M059J (cell line): ENCODE measurements around the gene TLE4. TPM values are rescaled to one million over a fixed set of nuclear protein-coding genes. Genes with fewer than 3 reads are reported as not detected.
"Not testable (repeated sequence)": the region's sequence is repeated elsewhere in the genome, so short reads cannot be mapped to it uniquely, and the experiment has no call there.

ENCODE experiments used
- DNase-seq: peaks from one replicate; pipeline ENCODE4 v3.0.0-alpha.2; 2012; ENCODE audit warnings: low read depth
- total RNA-seq: library from RNA; depleted of rRNA; stranded (reverse); fragments of >200 nt; shearing (Covaris generic); gene quantifications from 2 replicates; pipeline ENCODE4 v1.2.3, GENCODE V29; 2014

The TLE4 gene
- total RNA-seq, 1 experiment from 2014 or later: 307 TPM

DNA sequence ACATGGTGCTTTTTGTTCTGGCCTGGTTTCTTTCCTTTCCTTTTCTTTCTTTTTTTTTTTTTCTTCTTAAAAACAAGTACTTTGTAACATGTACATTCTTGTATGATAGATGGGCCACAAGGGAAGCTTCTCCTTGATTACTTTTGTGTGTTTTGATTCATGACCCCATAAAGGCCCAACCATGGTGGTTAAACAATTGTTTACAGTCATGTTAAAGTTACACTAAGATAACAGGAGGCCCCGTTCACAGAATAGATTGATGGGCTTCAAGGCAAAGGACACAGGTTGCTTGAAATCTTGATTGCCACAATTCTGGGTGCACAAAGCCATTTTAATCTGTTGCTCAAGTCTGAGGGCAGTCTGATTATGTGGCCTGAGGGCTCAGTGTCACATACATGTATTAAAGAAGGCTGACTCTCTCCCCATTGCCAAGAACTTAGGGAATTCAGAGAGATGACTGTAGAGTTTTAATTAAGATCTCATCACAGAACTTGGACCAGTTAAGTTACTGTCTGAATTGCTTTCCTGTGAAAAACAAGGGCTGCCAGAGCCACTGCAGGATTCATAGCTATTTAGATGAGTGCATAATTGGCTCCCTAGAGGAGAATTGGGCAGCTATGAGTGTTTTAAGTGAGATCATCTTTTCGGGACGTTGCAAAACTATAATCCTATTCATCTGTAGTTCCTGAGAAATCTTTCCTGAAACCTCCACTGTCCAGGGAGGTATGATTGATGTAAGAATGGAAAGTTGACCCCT, 163.4 kb downstream of the TLE4 start:
- DNase-seq: peak; percentile 52

DNA sequence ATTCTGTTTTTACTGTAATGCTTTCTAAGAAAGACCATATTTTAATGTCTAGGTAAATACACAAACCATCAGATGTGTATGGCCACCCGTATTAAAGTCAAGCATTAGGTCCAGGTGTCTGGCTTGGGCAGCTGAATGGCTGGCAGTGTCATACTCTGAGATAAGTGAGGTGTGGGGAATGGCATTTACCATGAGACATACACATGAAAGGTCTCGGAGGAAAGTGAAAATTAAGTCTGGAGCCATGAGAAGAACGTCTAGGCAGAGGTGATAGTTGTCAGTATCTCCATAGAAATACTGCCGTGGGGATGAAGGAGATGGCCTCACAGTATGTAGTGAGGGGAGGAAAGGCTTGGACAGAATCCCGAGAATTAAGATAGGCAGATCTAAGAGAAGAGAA, 164.3 kb downstream of the TLE4 start:
- DNase-seq: no peak

DNA sequence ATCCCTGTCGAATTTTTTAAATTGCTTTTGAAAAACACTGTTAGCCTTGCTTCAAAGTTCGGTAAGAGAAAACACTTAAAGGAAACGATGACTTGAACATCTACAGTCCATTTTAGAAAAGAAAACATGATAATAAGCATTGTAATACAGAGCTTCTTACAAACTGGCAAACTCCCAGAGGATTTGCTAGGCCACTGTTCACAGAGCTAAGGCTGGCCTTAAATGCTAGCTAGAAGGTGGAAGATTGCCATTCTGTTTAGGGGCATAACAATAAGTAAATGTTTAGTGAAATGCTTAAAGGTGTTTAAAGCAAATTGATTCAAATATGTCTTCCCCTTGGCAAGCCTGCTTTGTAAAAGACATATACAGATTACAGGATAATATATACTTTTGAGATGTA, 169.6 kb downstream of the TLE4 start:
- no peak for DNase-seq

DNA sequence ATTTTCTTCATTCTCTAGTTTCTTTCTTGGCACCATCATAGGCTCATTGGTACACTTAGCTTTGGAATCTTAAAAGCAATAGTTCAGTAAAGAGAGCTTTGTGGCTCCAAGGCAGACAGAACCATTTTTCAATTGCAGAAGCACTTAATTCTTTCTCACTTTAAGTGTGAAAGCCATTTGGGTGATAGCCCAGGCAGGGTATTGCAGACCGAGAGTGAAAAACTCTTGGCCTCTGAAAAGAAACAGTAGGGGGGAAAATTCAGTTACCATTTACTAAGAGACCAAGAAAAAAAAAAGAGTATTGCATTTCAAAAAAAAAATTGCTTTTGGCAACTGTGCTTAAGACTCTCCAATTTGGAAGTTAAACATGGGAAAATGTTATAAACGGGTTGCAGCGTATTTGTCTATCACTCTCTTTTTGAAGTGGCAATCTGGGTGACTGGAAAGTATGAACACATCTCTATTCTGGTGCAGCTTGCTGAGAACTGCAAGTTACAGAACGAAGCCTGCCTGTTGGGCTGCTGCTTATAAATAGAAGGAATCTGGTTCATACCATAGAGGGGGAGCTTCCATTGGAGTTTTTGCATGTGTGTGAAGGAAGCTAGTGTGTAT, 170.5 kb downstream of the TLE4 start:
- no peak for DNase-seq

DNA sequence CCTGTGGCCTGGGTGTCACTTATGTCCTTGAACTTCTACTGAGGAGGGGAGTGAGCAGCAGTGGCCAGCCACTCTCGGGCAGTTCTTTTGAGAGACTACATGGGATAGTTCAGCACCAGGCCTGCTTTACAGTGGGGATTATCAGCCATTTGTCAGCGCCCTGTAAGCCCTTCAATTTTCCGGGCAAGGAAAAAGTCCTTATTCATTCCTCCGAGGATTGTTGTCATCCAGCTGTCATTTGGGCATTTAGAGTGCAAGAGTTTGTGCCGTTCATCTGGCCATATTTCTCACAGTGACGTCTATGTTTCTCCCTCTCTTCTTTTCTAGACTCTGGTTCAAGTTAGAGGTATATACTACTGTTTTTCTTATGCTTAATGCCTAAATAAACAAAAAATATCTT, 172.8 kb downstream of the TLE4 start:
- no peak for DNase-seq

DNA sequence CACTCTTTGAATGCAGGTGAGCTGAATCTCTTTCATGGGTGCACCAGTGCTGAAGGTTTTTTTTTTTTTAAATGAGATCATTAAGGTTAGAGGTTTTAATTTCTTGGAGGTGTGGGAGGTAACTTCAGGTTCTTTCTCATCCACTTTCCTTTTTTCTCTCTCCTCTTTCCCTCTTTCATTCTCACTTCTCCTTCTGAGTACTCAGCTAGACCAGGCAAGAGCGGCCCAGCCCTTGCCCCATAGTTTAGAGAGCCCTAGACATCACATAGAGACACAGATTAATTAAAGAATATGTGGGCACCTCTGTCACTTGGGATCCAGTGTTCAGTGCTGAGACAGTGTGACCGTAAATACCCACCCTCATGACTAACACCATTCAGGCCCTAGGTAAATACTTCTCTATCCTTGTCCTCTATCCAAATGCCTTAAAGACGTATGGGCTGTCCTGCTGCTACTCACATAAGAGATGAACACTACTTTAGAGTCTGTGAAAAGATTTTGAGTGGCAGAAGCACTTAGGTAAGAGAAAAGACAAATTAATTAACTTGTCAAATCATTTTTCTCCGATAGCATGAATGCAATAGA, 174.1 kb downstream of the TLE4 start:
- DNase-seq: no peak

DNA sequence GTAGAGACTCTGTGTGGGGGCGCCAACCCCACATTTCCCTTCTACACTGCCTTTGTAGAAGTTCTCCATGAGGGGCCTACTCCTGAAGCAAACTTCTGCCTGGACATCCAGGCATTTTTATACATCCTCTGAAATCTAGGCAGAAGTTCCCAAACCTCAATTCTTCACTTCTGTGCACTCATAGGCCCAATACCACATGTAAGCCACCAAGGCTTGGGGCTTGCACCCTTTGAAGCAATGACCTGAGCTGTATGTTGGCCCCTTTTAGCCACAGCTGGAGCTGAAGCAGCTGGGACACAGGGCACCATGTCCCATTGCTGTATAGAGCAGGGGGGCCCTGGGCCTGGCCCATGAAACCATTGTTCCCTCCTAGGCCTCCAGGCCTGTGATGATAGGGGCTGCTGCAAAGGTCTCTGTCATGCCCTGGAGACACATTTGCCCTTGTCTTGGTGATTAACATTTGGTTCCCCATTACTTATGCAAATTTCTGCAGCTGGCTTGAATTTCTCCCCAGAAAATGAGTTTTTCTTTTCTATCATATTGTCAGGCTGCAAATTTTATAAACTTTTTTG, 180.2 kb downstream of the TLE4 start:
- not testable (repeated sequence) for DNase-seq

DNA sequence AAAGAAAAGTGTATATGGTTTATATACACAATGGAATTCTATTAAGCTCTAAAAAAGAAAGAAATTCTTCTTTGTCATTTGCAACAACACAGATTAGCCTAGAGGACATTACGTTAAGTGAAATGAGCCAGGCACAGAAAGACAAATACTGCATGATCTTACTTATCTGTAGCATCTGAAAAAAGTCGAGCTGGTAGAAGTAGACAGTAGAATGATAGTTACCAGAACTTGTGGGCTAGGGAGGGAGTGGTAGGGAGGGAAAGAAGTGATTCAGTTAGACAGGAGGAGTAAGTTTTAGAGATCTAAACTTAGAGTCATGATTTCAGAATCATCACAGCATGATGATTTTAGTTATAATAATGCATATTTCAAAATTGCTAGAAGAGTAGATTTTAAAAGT, 184.6 kb downstream of the TLE4 start:
- no peak for DNase-seq

DNA sequence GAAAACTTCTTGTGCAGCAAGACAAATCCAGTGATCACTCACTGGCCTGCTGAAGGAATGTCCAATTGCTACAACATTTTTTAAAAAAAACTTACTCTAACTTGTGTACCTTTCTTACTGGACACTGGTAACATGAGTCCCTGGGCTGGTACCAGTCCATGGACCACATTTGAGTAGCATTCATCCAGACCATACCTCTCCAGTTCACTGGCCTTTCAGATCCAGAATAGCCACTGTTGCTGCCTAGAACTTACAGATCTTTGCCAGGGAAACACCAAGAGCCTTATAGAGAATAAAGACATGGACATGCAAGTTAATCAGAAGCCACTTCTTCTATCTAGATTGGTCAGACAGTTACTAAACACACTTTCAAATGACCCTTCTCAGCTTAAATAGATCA, 185.3 kb downstream of the TLE4 start:
- DNase-seq: no peak

DNA sequence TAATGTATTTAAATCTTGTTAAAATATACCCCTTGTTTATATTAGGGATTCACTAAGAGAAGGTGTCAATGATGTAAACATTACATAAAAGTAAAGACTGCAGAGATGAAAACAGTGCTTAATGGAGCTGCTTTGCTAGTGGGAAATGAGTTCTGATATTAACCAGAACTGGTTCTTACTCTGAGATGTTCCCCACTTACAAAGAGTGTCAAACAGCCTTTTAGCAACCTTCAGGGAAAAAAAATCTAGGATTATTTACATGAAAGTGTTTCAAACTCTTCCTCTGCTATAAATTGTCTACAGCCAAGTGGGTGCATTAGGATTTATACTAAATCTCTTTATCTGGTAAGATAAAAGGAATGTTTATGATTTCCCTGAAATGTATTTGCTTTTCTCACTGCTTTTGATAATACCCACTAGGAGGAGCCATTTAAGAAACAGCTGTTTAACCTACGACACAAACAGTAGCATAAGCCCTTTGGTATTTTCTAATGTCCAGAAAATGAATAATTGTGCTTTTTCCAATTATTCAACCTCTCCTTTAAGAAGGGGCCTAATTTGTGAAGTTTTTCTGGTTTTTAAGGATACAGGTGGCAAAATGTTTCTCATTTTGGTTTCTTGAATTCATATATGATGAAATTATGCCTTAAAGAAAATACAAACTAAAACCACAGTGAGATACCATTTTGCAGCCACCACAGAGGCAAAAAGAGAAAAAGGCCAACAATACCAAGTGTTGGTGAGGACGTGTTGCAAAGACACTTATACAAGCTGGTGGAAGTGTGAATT, 186.3 kb downstream of the TLE4 start:
- no peak for DNase-seq

DNA sequence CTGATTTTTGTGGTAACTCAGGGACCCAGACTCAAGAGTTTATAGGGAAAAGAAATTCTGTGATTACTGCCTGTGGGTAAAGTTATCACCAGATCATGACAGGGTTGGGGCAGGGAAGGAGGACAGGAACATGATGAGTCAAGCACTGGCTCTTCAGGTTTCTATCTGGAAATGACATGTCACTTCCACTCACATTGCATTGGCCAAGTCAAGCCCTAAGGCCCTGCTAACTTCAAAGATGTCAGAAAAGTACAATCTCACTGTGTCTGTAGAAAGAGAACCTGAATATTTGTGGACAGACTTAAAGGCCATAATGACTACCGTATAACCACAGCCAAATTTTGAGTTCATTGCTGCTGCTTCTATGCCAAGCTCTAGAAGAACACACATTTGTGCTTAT, 187.7 kb downstream of the TLE4 start:
- peak; percentile 89 for DNase-seq

DNA sequence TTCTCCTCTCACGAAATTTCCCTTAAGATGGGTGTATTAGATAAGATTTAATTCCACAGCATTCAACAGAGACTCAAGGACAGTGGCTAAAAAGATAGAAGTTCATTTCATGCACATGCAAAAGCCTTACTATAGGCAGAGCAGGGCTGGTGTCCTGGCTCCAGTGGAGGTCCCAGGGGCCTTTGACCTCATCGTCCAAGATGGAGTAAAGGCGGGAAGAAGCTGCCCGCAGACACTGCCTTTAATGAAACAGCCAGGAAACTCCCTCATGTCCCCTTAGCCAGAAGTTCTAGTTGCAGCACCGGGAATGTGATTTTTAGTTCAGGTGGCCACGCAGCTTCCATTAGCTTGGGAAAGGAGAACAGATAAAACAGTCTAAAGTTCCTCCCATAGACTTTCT, 190.3 kb downstream of the TLE4 start:
- DNase-seq: no peak

DNA sequence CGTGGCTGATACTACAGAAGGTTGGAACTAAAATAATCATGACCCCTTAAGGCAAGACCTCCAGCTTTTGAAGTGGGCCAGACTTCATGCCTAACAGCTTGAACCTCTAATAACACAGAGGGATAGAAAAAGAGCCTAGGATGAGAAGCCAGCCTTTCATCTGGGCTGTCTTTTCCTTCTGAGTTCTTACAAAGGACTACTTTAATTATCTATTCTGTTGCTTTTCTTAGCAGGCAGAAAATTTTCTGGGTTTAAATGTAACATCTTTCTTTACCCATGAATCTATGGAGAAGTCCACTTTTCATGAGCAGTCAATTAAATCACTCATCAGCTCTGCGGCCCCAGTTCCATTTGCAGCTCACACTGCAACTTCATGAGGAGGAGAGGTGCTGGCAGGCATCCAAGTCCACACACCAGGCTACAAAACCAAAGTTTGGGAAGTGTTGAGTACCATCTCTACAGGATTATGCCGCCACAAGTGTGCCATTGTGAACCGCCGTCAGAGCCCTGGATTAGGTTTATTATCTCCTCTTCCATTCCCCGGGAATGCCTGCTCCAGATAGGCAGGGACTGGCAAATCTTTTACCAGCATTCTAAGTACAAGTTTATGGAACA, 192.0 kb downstream of the TLE4 start:
- DNase-seq: peak; percentile 42

DNA sequence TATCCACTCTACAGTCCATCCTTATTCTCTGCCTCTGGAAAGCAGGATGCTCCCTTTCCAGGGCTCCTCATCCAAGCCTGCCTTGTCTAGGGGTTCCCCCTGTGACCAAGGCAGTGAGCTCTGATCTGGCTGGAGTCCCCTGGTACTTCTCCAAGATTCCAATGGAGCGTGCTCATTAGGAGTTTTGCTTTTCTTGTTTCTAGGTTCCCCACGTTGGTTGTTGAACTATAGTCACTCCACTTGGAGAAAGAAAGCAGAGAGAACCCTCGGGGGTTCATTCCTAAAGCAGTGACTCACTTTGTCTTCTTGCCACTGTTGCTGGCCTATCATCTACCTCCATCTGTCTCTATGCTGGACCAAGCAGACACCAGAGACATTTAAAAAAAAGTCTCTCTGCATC, 192.6 kb downstream of the TLE4 start:
- peak; percentile 100 for DNase-seq

DNA sequence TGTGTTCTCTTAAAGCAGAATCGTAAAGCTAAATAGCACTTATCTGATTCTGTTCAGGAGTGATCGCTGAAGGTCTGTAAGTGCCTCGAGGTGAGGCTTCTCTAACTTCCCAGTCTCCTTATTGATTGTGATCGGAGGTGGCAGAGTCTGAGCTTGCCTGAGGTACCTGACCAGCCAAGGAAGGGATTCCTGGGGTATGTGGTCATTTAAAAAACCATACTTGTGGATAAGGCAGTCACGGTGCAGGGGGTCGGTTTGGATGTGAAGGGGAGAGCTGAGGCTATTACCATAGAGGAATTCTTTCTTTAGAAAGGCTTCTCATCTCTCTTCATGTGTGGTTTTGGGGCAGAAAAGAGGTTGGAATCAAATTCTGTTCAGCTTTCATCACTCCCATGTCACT, 193.7 kb downstream of the TLE4 start:
- DNase-seq: peak; percentile 40

DNA sequence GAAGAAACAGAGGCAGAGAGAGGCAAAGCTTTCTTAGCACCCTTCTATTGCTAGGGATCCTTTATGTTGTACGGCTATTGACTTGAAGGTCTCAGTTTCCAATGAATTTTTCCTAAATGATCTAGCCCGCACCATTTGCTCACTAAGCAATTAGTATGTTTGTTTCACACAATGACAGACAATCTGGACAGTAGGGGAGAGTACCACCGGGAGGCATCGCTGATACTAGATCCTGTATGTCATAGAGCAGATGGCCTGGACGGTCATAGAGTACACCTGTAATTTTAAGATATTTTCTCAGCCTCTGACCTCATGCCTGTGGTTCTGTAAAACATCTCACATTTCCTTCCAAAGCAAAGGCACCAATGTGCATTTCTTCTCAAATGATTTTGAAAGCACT, 194.3 kb downstream of the TLE4 start:
- DNase-seq: no peak

DNA sequence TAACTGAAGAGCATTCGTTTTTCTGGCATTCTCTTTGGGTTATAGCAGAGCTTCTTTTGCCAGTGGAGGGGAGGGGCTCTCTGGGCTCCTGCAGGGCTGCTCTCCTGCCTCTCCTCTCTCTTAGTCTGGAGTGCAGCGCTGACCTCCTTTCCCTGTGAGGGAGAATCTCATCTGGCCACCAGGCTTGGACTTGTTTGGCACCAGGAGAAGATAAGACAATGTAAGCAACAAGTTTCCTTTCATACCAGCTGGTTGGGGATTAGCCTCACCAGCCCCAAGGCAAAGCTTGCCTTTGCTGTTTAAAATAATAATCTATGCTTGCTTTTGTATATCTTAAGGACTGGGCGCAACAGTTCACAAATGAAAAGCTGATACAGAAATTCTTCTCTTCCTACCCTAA, 196.4 kb downstream of the TLE4 start:
- DNase-seq: no peak

DNA sequence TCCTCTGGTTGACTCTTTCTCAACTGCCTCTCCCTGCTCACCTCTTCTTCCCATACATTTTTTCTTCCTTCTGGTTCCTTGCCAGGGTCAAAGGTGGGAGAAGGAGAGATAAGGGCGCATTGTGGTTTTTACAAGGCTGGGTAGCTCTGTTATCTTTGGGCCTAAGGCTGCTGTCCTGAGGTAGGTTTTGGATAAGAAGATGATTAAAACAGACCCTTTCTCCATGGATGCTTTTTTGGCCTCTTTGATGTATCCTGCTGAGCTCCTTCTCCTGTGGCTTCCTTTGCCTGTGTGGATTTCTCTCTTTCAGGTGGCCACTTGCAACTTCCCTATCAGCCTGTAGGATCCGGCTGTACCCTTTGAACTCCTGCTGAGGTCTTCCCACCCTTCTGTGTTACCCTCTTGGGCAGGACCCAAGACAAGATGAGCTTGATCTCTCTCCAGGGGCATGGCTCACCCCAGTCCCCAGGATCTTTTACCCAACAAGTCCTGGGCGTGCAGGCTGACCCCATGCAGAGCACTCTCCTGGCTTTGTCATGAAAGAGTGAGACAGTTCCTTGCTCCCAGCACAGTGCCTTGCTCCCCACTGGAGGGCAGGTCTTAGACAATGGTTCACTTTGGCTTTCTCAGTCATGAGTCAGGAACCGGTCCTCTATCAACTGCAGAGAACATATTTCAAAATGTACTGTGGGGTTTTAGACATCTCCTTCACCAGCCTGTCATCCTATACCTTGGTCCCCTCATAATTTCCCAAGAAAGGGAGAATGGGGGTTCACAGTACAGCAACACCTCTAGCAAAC, 197.9 kb downstream of the TLE4 start:
- DNase-seq: no peak

DNA sequence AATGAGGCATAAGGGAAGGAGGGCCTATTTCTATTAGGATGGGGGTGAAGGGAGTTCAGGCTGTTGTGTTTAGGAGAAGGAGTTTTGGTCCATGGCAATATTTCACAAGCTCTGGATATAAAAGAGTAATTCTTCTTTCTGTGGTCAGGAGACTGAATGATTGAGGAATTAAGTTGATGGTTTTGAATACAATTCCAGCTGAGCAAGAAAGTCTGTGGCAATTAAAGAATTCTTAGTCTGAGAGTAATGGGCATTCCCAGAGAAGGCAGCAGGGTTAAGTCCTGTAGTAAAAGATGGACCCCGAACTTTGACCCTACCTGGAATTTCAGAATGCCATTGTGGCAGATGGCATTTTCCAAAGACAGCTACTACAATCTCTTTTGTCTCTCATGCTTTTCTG, 202.6 kb downstream of the TLE4 start:
- no peak for DNase-seq
